H4 (cell line): Measurements from ENCODE around the gene C1orf50. TPM values are rescaled to one million over a fixed set of nuclear protein-coding genes. Genes with fewer than 3 reads are reported as not detected.
A peak's percentile ranks its signal among the peaks of the same experiment; 100 is the strongest.
"Not testable (repeated sequence)": the region's sequence is repeated elsewhere in the genome, so short reads cannot be mapped to it uniquely, and the experiment has no call there.

ENCODE experiments used
- DNase-seq: peaks from one replicate; pipeline ENCODE4 v3.0.0-alpha.2; 2015; ENCODE audit warnings: low spot score
- total RNA-seq: library from RNA; depleted of rRNA; stranded (reverse); fragments of >200 nt; shearing (Covaris generic); gene quantifications from 2 replicates; pipeline ENCODE4 v1.2.3, GENCODE V29; 2014

The C1orf50 gene
- total RNA-seq, 1 experiment from 2014 or later, result 5.8 TPM

- no peak for DNase-seq
These were observed 27.0 kb upstream of the C1orf50 start, which contains the start of gene CLDN19 for GRCh38 chr1:42739753-42740700. TSS of gene CLDN19 (minus strand) at chr1:42740236. CDS start at chr1:42740063, 173 bp downstream.

DNA sequence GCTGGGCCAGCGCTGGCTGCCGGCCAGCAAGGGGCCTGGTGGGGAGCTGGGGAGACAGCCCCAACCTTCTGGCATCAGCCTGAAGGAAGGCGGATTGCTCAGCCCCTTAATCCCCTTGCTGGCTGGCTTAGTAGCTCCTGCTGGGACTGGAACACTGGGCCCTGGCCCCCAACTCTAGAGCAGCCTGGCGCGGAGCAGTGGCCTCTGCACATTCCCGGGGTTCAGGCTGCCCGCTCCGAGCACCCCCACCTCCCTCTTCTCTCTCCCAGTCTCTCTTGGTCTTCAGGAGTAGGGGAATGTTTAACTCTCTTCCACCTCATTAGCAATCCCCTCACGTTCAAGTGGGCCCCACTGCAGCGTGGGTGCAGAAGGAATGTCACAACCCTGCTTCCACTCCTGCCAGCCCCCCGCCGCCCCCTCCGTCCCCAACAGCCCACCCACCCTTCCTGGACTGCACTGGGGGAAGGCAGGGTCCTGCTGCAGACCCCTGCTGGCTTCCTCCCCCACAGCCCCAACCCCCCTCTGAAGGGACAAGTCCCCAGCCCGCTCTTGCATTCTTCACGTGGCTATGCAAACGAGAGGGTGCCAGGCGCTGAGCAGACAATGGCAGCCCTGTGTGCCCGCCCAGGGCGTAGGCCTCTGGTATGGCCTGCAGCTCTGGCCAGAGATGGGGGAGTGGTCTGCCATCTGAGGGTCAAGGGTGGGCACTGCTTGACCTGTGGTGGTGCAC, 26.0 kb upstream of the C1orf50 start:
- no peak for DNase-seq

DNA sequence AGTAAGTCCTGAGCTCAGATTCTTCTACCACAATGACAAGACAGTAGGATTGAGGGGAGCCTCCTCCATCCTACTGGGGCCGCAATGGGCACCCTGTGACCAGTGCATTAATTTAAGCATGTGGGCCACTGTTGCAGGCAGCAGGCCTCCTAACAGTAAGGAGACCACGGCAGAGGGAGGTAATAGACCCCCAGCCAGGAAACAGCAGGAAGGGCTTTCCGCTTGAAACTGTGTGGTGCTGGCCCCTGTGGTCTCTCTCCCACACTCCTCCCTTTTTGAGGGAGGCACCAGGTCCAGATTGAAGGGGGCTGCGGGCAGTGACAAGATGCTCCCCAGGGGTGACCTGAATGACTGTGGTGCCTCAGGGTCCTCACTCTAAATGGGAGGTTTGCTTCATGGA, 25.3 kb upstream of the C1orf50 start:
- DNase-seq, result no peak

DNA sequence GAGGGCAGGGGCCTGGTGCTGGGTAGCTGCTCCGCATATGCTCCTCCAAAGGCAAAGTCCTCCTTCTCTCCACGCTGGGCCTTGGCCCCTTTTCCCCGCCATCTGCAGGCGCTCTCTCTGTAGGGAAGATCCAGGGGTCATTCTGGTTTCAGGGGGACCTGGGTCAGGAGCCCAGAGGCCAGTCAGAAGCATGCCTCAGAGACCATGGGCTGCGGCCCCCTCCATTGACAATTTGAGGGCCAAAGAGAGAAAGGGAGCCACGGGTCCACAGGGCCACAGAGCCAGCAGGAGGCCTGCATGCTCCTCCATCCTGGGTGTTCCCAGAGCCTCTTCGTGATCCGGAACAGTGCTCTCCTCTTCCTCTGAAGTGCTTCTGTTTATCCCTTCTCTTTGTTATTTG, 24.9 kb upstream of the C1orf50 start:
- DNase-seq, result no peak

GRCh38 chr1:42742617-42743316, 24.3 kb upstream of the C1orf50 start:
- DNase-seq, result no peak

DNA sequence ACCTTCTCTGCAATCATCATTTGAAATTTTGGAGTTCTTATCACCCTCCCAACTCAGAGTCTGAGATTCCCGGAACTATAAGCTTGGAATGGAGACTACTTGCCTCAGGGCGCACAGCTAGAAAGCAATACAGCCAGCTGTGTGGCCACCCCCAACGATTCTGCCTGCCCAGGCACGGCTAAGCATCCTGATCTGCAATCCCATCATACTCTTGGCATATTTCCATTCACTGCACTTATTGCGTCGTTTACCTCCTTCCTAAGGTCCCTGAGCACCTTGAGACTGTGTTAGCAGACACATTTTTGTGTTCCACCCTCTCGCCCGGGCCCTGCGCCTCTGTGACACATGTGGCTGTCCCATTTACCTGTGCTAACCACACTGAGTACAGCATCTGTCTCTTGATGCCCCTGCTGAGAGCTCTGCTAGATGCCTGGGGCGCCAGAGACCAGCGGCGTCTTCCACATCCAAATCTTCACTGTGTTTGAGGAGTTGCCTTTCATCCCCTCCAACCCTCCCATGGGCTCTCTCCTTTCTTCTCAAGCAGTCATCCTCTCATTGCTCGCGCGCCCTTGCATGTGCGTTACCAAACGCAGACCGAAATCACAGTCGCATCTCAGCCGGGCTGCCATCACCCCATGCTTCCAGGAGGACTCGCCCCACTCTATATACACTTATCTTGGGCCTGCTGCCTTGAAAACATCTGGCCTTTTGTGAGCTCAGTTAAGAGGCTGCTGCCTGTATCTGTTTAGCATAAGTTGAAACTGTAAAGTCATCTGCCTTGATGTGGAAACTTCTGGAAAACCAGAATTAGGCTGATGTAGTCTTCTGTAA, 23.5 kb upstream of the C1orf50 start:
- DNase-seq, result no peak

GRCh38 chr1:42744148-42744413, 23.0 kb upstream of the C1orf50 start:
- no peak for DNase-seq

DNA sequence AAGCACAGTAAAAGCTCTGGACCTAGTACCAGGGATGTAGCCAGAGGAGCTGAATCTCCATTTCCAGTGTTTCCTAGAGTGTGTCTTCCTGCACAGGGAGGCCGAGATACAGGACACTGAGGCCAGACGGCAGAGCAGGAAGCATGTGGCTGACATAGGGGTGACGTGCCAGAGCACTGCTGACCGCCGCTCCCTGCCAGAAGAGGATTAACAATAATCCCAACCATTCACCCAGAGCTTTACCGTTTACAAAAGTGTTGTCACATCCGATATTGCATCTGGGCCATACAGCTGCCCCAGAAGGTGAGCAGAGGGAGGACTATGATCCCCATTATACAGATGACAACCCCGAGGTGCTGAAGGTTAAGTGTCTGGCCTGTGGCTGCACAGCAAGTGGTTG, 21.2 kb upstream of the C1orf50 start:
- DNase-seq, result no peak

GRCh38 chr1:42746436-42747105, 20.5 kb upstream of the C1orf50 start:
- DNase-seq, result no peak

DNA sequence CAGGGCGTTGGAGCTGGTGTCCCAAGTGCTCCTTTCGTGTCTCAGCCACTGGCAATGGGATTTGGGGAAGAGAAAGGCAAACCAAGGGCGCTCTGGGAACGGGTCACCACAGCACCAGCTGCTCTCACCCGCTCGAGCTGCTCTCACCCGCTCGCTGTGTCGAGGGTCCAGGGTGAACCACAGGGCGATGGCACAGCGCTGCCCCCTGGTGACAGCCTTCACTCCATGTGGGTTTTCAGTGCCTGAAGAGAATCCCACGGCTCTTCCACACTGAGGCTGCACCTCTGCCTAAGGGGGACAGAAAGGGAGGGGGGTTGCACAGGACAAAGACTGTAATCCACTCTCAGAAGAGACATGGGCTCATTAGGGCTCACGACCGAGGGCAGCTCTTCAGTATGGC, 19.9 kb upstream of the C1orf50 start:
- DNase-seq, result no peak

GRCh38 chr1:42748021-42748420, 19.0 kb upstream of the C1orf50 start:
- no peak for DNase-seq

- DNase-seq, result no peak
These were observed 18.3 kb upstream of the C1orf50 start for GRCh38 chr1:42748461-42749410.

DNA sequence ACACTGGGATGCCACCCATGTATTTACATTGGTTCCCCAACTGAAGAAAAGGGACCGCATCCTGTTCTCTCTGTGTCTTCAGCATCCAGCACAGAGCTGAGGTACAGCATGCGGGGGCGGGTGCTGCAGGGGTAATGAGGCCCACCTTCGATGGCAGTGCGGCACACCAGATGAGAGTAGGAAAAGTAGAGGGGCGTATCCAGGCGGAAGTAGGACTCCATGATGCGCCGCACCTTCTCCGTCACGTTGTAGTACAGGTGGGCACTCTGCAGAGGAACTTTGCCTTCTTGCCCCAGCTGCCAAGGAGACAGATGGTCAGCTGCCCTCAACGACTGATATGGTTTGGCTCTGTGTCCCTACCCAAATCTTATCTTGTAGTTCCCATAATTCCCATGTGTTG, 17.0 kb upstream of the C1orf50 start:
- peak; percentile 12 for DNase-seq

DNA sequence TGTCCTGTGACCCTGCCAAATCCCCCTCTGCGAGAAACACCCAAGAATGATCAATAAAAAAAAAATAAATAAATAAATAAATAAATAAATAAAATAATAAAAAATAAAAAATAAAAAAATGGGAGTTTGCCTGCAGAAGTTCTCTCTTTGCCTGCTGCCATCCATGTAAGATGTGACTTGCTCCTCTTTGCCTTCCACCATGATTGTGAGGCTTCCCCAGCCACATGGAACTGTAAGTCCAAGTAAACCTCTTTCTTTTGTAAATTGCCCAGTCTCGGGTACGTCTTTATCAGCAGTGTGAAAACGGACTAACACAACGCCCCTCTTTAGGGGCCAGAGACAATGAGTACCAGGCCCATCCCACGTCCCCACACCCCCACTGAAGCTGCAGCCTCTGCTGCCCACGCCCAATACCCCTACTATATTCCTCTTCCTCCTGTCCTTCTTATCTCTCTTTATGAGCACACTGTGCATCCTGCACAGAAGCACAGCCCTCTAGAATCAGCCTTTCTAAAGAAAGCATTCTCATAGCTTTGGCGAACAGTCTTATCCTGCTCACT, 15.5 kb upstream of the C1orf50 start:
- not testable (repeated sequence) for DNase-seq

- no peak for DNase-seq
These were observed 14.8 kb upstream of the C1orf50 start for GRCh38 chr1:42752284-42752683.

GRCh38 chr1:42753070-42753469, 14.0 kb upstream of the C1orf50 start:
- DNase-seq, result no peak

DNA sequence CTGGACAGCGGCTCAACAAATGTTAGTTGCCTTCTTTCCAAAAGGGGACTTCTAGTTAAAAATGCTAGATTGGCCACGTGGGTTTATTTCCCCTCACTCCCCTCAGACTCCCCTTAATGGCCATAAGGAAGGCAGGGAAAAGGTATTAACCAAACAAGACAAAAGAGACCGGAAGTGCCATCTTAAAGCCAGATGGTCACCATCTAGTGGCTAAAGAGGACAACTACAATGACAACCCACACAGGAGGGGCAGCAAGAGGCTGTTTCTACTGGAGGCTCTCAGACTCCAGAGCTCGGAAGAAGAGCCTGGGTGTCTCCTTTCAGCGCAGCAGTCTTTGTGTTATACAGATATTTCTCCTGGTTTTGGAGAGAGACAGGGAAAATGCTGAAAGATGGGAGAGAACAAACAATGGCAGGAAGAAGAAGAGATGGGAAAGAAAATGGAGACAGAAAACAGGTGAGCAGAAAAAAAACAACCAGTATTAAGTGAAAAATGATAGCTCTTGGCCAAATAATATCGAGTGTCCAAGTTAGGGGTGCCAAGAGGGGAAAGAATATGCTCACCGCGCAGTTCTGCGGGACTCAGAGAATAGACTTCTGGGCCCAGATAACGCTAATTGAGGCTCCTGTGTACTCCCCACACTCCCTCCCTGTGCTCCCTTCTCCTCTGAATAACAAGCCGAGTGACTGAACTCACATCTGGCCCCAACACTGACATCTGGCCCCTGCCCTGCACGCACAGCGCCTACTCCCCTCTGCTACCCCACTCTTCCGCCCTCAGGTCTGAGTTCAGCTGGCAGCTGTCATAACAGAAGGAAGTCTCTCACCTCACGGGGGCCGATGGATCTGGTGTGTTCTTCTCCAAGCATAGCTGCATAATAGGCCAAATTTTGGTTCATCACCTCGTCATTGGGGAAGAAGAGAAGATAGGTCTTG, 9.8 kb upstream of the C1orf50 start:
- peak; percentile 76 for DNase-seq

DNA sequence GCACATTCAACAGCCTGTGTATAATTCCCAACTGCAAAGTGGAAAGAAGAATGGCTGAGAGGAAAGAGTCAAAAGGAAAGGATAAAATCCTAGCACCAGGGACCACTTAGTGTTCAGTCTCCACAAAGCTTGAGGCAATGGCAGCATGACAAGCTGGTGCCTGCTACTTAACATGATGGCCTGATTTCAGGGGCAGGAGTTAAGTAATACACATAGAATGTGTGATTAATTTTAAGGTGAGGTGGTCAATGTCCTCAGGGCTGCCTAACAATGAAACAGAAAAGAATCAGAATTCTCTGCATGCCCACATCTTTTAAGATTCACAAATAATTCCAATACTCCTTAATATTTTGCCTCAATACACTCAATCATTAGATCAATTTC, 9.2 kb upstream of the C1orf50 start:
- DNase-seq, result no peak
